Neural cell (in vitro differentiated cells): ENCODE measurements around the gene NFASC.

ENCODE experiments used
- EP300 ChIP-seq: fragments of 450-650 bp; conservative IDR thresholded peaks from 2 replicates; pipeline ENCODE4 v1.6.1; 2014; ENCODE audit warnings: antibody characterized with exemption, mild to moderate bottlenecking, moderate library complexity; ENCODE audit not compliant: poor library complexity, severe bottlenecking
- EZH2 ChIP-seq: fragments of 200-600, 300-800 bp; shearing (Covaris generic), sonication (generic); IDR thresholded peaks from 2 replicates; pipeline ENCODE4 v1.6.1; 2014; ENCODE audit warnings: antibody characterized with exemption, low read length, borderline replicate concordance, mild to moderate bottlenecking; ENCODE audit not compliant: insufficient read depth, poor library complexity, severe bottlenecking
- MXI1 ChIP-seq: fragments of 450-650 bp; conservative IDR thresholded peaks from 2 replicates; pipeline ENCODE4 v1.6.1; 2014; ENCODE audit warnings: antibody characterized with exemption, mild to moderate bottlenecking; ENCODE audit not compliant: poor library complexity, severe bottlenecking
- POLR2AphosphoS5 ChIP-seq: IDR thresholded peaks from 2 replicates; pipeline ENCODE4 v1.6.1; 2012
- RAD21 ChIP-seq: fragments of 450-650 bp; conservative IDR thresholded peaks from 2 replicates; pipeline ENCODE4 v1.6.1; 2014; ENCODE audit warnings: antibody characterized with exemption, mild to moderate bottlenecking, moderate library complexity
- SMC3 ChIP-seq: fragments of 450-650 bp; conservative IDR thresholded peaks from 2 replicates; pipeline ENCODE4 v1.6.1; 2014; ENCODE audit warnings: antibody characterized with exemption, mild to moderate bottlenecking, moderate library complexity; ENCODE audit not compliant: poor library complexity
- TF ChIP-seq, protein P1 (sequence below): fragments of 450-650 bp; IDR thresholded peaks from 2 replicates; pipeline ENCODE4 v1.5.1; 2014; ENCODE audit warnings: antibody characterized with exemption, mild to moderate bottlenecking, moderate library complexity; ENCODE audit not compliant: poor library complexity, severe bottlenecking
- TF ChIP-seq, protein P2 (sequence below): IDR thresholded peaks from 2 replicates; pipeline ENCODE4 v1.6.1; 2012; ENCODE audit warnings: borderline replicate concordance

DNA sequence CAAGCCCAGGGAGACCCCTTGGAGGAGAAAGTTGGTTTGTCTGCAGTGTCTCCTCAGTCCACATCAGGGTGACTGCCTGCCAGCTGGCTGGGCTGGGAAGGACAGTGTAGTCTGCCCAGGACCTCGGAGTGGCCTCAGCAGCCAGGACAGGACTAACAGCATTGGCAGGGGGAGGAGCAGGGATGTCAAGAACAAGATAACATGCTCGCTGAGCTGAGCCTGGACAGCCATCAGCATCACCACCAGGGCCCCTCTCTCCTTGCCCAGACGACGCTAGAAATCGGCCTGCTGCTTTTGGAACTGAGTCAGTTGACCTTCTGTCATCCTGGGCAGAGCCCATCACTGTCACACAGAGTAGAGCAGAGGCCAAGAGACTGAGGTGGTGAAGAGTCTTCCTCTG lies 88.7 kb downstream of the NFASC start:
- TF ChIP-seq, protein P1, sequence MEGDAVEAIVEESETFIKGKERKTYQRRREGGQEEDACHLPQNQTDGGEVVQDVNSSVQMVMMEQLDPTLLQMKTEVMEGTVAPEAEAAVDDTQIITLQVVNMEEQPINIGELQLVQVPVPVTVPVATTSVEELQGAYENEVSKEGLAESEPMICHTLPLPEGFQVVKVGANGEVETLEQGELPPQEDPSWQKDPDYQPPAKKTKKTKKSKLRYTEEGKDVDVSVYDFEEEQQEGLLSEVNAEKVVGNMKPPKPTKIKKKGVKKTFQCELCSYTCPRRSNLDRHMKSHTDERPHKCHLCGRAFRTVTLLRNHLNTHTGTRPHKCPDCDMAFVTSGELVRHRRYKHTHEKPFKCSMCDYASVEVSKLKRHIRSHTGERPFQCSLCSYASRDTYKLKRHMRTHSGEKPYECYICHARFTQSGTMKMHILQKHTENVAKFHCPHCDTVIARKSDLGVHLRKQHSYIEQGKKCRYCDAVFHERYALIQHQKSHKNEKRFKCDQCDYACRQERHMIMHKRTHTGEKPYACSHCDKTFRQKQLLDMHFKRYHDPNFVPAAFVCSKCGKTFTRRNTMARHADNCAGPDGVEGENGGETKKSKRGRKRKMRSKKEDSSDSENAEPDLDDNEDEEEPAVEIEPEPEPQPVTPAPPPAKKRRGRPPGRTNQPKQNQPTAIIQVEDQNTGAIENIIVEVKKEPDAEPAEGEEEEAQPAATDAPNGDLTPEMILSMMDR, result no peak
- TF ChIP-seq RAD21, result no peak
- no peak for TF ChIP-seq POLR2AphosphoS5
- no peak for TF ChIP-seq EP300
- no peak for TF ChIP-seq SMC3
- TF ChIP-seq EZH2, result no peak
- TF ChIP-seq, protein P2, sequence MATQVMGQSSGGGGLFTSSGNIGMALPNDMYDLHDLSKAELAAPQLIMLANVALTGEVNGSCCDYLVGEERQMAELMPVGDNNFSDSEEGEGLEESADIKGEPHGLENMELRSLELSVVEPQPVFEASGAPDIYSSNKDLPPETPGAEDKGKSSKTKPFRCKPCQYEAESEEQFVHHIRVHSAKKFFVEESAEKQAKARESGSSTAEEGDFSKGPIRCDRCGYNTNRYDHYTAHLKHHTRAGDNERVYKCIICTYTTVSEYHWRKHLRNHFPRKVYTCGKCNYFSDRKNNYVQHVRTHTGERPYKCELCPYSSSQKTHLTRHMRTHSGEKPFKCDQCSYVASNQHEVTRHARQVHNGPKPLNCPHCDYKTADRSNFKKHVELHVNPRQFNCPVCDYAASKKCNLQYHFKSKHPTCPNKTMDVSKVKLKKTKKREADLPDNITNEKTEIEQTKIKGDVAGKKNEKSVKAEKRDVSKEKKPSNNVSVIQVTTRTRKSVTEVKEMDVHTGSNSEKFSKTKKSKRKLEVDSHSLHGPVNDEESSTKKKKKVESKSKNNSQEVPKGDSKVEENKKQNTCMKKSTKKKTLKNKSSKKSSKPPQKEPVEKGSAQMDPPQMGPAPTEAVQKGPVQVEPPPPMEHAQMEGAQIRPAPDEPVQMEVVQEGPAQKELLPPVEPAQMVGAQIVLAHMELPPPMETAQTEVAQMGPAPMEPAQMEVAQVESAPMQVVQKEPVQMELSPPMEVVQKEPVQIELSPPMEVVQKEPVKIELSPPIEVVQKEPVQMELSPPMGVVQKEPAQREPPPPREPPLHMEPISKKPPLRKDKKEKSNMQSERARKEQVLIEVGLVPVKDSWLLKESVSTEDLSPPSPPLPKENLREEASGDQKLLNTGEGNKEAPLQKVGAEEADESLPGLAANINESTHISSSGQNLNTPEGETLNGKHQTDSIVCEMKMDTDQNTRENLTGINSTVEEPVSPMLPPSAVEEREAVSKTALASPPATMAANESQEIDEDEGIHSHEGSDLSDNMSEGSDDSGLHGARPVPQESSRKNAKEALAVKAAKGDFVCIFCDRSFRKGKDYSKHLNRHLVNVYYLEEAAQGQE, result no peak
- no peak for TF ChIP-seq MXI1
